Suppressor macrophage treated with lipopolysaccharide for 1 hour (primary cell): ENCODE measurements around the gene HNRNPM.
"Not testable (repeated sequence)": the region's sequence is repeated elsewhere in the genome, so short reads cannot be mapped to it uniquely, and the experiment has no call there.

ENCODE experiments used
- DNase-seq, 3 donors: peaks; one replicate each; pipeline ENCODE4 v3.0.0-alpha.2; 2020 to 2022

Gene HNRNPM, protein sequence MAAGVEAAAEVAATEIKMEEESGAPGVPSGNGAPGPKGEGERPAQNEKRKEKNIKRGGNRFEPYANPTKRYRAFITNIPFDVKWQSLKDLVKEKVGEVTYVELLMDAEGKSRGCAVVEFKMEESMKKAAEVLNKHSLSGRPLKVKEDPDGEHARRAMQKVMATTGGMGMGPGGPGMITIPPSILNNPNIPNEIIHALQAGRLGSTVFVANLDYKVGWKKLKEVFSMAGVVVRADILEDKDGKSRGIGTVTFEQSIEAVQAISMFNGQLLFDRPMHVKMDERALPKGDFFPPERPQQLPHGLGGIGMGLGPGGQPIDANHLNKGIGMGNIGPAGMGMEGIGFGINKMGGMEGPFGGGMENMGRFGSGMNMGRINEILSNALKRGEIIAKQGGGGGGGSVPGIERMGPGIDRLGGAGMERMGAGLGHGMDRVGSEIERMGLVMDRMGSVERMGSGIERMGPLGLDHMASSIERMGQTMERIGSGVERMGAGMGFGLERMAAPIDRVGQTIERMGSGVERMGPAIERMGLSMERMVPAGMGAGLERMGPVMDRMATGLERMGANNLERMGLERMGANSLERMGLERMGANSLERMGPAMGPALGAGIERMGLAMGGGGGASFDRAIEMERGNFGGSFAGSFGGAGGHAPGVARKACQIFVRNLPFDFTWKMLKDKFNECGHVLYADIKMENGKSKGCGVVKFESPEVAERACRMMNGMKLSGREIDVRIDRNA

DNA sequence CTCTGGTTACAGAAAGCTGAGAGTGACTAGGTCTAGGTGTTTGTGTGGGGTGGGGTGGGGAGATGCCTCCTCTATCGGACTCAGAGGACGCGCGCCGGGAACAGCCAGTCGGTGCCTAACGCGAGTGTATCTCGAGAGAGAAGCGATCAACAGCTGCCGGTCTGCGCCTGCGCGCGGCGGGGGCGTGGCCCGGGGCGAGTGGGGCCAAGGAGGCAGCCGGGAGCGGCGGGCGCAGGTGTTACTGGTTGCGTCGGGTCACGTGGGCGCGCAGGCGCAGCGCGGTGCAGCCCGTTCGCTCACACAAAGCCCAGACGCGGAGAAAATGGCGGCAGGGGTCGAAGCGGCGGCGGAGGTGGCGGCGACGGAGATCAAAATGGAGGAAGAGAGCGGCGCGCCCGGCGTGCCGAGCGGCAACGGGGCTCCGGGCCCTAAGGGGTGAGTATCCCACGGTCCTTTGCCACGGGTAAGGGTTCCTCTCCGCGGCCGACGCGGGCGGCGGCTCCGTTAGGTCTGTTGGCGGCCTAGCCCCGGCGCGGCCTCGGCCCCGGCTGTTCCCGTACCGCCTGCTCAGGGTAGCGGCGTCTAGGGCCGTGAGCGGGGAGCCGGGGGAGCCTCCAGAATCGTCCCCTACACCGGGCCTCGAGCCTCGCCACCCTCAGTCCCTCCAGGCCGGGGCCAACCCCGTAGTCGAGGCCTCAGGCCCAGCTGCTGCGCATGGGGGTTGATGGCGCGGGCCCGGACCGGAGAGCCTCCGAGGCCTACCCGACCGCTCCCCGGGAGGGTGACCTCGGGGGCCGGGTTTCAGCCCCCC, at the start of gene HNRNPM:
Gene HNRNPM (plus strand): TSS at position 299 of the 811 bp plus-strand sequence. CDS start 24 bp downstream, at position 323.
- peak; percentile 100 for DNase-seq

DNA sequence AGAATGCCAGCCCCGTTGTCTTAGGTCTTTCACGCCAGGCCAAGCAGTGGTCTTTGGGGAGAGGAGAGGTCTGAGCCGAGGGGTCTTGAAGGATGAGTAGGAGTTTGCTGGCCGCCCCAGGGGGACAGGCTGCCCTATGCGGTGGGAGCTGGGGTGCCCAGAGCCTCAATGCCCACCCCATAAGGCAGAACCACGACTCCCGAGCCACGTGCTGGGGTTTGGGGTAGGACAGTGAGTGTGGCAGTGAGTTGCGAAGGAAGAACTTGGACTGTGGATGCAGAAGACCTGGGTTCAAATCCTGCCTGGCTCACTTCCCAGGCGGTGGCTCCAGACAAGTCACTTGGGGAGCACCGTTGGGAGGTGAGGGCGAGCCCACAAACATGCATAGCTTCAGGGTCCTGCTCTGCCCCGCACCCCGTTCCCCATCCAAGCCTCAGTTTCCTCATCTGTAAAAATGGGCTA, 49.1 kb upstream of the HNRNPM start:
- no peak for DNase-seq

DNA sequence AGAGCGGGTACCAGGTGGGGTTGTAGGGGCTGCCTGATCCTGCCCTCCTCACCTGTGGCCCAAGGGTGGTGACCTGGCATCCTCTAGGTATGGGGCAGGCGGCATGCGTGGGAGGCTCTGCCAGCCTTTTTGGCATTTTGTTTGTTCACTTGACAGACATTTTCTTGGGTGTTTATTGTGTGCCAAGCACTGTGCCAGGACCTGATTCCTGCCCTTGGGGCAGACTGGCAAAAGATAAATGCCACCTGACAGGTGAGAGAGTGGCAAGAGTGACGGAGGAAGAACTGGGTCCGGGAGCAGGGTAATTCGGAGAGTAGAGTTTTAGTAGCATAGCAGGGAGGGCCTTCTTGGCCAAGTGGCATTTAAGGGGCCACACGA, 48.6 kb upstream of the HNRNPM start:
- no peak for DNase-seq

DNA sequence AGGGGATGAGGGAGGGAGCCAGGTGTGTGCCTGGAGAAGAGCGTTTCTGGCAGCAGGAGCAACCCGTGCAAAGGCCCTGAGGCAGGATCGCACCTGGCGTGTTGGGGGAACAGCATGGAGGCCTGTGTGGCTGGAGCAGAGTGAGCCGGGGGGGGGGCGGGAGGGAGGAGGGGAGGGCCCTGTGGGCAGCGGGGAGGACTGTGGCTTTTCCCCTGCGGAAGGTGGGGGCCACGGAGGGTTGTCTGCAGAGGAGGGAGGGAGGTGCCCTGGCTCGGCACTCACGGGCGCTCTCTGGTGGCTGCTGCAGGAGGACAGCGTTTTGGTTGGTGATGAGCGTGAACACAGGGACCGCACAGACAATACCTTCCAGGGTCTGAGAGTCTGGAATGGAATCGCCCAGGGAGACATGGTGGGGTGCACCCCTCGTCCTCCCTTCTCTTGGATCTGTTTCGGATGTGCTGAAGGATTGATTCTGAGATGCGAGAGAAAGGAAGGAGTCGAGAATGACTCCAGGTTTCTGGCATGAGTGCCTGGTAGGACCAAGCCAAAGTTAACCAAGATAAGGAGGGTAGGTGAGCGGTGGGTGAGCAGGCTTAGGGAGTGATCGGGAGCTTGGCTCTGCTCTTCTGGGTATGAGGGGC, 48.1 kb upstream of the HNRNPM start:
- DNase-seq: peak; percentile 84 to 90 (median 85)

DNA sequence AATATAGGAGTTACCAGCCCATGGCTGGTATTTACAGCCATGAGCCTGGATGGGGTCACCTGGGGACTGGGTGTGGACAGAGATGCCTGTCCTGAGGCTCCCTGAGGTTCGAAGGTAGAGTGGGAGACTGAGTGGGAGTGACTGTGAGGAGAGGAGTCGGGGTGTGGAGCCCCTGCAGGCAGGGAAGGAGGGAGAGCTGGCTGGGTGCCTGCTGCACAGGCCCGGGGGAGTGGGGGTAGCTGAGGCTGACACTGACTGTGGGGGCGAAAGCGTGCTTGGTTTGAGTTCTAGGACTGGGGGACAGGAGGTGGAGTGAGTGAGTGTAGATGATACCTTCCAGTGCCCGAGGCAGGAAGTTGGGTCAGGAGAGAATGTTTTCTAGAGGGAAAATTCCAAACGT, 47.5 kb upstream of the HNRNPM start:
- DNase-seq: no peak

DNA sequence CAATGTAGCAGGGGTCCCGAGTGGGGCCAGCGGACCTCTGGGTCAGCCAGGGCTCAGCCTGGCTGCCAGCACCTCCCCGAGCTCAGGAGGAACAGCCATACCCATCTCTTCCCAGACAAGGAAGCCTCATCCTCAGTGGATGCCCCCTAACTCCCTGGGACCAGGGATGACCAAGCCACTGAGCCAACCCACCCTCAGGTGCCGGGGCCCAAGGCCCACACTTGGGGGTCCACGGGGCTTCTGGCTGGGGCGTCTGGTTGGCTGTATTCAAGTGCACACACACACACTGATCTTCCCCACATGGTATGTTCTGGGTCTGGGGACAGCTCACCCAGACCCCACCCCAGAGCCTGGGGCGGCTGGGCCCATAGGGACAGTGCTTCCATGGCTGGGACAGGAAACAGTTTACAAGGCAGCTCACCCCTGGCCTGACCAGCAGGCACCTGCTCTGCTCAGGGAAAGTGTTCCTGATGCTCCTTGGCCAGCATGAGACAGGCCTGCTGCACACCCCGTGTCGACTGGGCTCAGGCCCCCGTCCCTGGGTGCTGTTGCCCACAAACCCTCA, 46.9 kb upstream of the HNRNPM start:
- no peak for DNase-seq

DNA sequence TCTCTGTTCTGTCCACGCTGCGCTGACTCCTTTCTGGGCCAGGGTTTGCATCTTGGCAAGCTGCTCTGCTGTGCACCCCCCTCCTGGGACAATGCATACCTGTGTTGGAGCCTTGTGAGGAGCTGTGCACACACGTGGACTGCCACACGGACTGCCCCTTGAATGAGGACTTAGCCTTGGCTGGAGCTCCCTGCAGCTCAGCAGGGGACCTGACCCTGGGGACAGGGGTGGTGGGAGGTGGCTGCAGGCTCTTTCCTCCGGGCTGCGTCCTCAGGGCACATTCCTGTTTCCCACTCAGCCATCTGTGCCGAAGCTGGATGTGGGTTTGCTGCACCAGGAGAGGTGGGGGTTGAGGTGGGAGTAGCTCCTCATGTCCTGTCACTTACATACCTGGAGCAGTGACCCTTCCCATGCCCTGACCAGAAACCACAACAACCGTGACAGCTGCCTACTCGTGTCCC, 46.4 kb upstream of the HNRNPM start:
- no peak for DNase-seq

DNA sequence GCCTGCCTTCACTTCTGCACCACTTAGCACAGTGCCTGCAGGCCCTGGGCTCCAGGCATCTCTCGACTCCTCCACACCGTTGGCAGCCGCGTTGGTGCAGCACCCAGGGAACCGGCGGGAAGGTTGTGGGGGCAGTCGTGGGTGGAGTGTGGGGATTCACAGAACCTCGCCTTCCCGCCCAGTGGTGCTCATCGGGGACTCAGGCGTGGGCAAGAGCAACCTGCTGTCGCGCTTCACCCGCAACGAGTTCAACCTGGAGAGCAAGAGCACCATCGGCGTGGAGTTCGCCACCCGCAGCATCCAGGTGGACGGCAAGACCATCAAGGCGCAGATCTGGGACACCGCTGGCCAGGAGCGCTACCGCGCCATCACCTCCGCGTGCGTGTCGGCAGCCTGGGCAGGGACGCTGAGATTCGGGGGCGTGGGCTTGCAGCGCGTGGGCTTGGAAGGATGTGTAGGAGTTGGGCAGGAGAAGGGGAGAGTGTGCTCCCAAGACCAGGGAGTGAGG, 45.0 kb upstream of the HNRNPM start:
- DNase-seq: no peak

DNA sequence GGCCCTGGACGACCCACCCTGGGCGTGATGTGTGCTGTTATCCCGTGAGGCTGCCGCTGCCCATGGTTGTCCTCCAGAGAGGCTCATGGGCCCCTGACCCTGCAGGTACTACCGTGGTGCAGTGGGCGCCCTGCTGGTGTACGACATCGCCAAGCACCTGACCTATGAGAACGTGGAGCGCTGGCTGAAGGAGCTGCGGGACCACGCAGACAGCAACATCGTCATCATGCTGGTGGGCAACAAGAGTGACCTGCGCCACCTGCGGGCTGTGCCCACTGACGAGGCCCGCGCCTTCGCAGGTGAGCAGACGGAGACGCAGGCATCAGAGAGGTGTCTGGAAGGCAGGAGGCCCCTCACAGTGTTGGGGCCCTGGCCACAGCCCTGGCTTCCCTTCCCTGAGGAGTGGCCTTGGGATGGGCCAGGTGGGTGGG, 42.8 kb upstream of the HNRNPM start:
- no peak for DNase-seq

DNA sequence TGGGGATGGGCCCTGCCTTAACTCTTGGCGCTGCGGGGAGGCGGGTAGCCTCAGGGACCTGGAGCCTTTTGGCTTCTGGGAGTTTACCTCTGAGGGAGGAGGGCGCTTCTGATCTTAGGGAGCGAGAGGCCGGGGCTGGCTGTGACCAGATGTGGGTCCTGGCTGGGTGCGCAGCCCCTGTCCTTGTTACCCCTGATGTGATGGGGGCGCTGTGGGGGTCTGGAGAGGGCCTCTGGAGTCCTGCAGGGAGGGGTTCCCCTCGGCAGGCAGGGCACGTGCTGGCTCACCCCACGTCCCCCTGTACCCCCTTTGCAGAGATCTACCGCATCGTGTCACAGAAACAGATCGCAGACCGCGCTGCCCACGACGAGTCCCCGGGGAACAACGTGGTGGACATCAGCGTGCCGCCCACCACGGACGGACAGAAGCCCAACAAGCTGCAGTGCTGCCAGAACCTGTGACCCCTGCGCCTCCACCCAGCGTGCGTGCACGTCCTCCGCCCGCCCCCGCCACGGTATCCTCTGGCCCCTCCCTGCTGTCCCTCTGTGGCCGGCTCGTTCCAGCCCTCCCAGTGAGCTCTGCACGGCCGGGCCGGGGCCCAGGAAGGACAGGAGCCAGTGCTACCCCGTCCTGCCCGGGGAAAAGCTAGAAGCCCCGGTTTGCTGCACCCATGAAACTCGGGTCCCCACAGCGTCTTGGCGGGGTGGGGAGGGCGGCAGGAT, 41.5 kb upstream of the HNRNPM start:
- DNase-seq: no peak

DNA sequence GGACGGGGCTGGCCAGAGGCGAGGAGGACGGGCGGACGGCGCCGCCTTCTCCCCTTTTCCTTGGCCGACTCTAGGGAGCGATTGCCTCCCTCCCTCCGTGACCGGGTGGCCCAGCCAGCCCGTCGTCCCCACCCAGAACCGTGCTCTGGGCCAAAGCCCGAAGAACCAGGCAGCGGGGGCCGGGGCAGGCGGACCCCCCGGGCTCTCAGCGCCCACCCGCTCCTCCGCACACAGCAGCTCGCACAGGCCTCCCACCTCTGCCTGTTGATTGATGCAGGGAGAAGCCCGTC, 41.0 kb upstream of the HNRNPM start:
- DNase-seq: no peak

DNA sequence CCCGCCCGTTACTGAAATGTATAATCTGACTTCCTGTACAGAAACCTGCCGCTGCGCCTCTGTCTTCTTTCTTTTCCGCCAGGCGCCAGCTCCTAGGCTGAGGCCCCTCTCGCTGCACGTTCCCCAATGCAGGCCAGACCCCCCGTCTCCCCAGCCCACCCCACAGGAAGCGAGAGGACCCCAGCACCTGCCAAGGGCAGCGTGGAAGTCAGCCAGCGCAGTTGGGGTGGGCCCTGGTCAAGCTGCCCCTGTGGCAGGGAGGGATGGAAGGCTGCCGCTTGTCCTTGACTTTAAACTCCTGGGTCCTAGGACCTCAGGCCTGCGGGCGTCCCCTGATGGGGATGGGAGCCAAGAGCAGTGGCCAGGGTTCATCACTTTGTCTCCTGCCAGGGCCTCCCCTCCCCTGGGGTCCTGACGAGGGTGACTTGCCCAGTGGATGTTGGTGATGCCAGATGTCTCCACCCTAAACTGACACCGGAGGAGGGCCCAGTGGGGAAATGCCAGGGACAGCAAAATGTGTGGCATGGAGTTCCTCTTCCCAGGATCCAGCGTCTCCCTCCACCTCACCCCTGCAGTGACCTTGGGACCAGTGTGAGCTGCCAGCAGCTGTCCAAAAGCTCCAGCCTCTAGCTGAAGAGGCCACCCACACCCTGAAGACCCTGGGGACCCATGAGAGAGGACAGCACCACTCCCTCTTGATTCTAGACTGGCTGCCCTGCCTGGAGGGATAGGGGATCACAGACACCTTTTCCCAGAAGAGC, 40.2 kb upstream of the HNRNPM start:
- DNase-seq: no peak

DNA sequence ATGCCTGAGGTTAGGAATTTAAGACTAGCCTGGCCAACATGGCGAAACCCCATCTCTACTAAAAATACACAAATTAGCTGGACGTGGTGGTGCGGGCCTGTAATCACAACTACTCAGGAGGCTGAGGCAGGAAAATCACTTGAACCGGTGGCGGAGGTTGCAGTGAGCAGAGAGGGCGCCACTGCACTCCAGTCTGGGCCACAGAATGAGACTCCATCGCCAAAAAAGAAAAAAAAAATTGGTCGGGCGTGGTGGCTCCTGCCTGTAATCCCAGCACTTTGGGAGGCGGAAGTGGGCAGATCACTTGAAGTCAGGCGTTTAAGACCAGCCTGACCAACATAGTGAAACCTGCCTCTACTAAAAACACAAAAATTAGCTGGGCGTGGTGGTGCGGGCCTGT, 34.1 kb upstream of the HNRNPM start:
- not testable (repeated sequence) for DNase-seq

DNA sequence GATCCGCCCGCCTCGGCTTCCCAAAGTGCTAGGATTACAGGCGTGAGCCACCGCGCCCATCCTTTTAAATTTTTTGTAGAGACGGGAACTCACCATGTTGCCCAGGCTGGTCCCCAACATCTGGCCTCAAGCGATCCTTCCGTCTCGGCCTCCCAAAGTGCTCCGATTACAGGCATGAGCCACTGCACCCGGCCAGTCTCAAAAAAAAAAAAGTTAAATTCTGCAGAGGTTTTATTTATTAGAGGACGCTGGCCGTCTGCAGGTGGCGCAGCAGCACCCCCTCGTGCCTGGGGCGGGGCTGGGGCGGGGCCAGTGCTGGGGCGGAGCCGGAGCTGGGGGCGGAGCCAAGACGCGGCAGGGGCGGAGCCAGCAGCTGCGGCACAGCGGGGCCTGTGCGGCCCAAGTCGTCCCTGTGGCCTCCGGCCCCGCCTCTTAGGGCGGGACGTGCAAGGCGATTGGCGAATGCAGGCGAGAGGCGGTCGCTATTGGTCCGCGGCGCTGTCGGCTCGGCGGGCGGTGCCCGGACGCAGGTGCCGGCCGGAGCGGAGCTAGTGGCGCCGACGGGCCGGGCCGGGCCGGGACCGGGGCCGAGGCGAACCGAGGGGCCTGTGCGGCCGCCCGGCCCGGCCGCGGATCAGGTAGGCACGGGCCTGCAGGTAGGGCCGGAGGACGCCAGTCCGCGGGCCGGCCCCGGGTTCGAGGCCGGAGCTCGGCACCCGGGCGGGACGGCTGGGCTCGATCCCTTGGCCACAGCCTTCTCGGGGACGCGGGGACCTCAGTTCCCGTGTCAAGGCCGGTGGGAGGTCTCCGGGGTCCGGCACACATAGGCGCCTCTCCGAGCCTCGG, 31.8 kb upstream of the HNRNPM start, which contains the start of gene MARCHF2:
Gene MARCHF2 (plus strand): TSS at position 523 of the 846 bp plus-strand sequence. CDS start 8,536 bp downstream, outside the sequence.
- peak; percentile 99 for DNase-seq

DNA sequence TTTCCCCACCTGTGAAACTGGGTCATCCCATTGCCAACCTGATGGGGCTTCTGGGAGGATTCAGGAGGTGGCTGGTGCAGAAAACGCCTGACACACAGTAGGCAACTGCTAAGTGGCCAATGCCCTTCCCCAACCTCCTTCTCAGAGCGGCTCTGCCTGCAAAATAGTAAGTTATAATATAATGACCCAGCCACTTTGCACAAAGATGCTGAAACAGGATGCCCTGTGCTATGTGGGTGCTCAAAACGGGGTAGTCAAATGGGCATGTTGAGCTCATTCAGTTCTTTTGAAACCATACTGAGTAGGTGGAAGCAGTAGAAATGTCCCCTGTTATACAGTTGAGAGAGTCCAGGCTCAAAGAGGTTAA, 31.2 kb upstream of the HNRNPM start:
- peak; percentile 58 to 69 (median 68) for DNase-seq

DNA sequence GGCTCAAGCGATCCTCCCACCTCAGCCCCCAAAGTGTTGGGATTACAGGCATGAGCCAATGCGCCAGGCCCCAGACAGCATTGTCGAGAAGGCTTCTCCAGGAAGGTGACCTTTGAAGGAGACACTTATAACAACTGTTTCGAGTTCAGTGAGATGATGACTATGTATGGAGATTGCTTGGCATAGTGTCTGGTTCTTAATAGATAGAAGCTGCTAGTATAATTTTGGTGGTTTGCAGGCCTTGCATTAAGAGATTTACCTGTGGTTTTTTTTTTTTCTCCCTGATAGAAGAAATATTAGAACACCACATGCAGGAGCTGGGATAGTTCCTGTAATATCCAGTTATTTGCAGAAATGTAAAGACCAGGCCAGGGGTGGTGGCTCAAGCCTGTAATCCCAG, 28.0 kb upstream of the HNRNPM start:
- no peak for DNase-seq

DNA sequence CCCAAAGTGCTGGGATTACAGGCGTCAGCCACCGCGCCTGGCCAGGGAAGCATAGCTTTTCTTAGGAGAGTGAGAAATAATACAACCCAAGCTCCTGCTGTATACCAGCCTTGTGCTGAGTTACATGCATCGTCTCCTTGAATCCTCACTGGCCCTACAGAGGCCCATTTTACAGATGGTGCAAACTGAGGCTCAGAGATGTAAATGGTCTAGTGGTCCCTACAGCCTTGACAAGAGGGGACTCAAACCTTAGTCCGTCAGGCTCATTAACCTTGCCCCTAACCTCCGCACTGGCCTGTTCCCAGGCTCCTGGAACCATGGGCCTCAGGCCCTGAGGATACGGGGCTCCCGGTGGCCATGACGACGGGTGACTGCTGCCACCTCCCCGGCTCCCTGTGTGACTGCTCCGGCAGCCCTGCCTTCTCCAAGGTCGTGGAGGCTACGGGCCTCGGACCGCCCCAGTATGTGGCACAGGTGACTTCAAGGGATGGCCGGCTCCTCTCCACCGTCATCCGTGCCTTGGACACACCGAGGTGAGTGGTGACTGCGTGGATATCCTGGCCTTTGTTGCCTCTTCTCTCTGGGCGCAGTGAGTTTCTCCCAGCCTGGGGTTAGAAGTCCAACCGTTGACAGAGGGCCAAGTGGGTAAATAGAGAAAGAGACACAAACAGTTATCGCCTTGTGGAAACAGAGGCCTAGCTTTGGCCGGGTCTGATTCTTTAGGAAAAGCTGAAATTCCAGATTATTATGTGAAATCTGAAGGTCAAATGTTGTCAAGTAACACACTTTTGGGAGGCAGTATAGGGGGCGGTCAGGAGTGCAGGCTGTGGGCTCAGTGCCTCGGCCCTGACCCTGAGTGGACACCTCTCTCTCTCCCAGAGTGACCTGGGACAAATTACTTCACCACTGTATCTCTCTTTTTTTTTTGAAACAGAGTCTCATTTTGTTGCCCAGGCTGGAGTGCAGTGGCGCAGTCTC, 23.0 kb upstream of the HNRNPM start:
- no peak for DNase-seq

DNA sequence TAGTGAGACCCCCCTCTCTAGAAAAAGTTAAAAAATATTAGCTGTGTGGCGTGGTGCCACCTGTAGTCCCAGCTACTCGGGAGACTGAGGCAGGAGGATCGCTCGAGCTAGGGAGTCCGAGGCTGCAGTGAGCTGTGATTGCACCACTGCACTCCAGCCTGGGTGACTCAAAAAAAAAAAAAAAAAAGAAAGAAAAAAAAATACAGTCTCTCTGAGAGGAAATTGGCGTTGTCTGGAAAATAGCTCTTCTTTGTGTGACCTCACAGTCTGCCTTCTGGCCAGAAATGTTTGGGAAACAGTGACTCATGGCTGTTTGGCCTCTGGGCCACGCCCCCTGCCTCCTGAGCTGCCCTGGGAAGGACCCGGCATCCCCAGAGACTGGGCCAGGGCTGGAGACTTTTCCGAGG, 21.0 kb upstream of the HNRNPM start:
- peak; percentile 97 to 100 (median 98) for DNase-seq
